Spleen (tissue), 11 donors: Measurements from ENCODE around the gene BTBD10. TPM values are rescaled to one million over a fixed set of nuclear protein-coding genes. Genes with fewer than 3 reads are reported as not detected.
A peak's percentile ranks its signal among the peaks of the same experiment; 100 is the strongest.
"Not testable (repeated sequence)": the region's sequence is repeated elsewhere in the genome, so short reads cannot be mapped to it uniquely, and the experiment has no call there.

Experiments used
- DNase-seq: peaks from one replicate; pipeline ENCODE4 v3.0.0-alpha.2; 2020
- H3K27ac ChIP-seq, 8 donors: fragments of 200-600 bp; sonication (generic) in 7 of 8; 1 replicate in 4 of 8; 2 replicates in 4 of 8; pipeline versions ENCODE4 v1.5.0 to v1.8.0; 2016 to 2021; ENCODE audit warnings: inconsistent platforms in 4 of 8, mild to moderate bottlenecking in 4 of 8, moderate library complexity in 1 of 8
- H3K27me3 ChIP-seq, 7 donors: fragments of 200-600 bp; sonication (generic) in 6 of 7; replicated peaks in 1 of 7; 1 replicate in 4 of 7; 2 replicates in 3 of 7; pipeline versions ENCODE4 v1.5.0 to v1.8.0; 2016 to 2021; ENCODE audit warnings: inconsistent platforms in 3 of 7, mild to moderate bottlenecking in 1 of 7
- H3K36me3 ChIP-seq, 6 donors: fragments of 200-600 bp; sonication (generic) in 5 of 6; 1 replicate in 4 of 6; 2 replicates in 2 of 6; pipeline versions ENCODE4 v1.5.0 to v1.8.0; 2016 to 2021; ENCODE audit warnings: inconsistent platforms in 2 of 6
- H3K4me1 ChIP-seq, 6 donors: fragments of 200-600 bp; sonication (generic) in 5 of 6; 1 replicate in 3 of 6; 2 replicates in 3 of 6; pipeline versions ENCODE4 v1.5.0 to v1.8.0; 2016 to 2021; ENCODE audit warnings: inconsistent platforms in 3 of 6
- H3K4me3 ChIP-seq, 8 donors: fragments of 200-600 bp; sonication (generic) in 7 of 8; 1 replicate in 4 of 8; 2 replicates in 4 of 8; pipeline versions ENCODE4 v1.5.0 to v1.8.0; 2016 to 2021; ENCODE audit warnings: inconsistent platforms in 4 of 8, mild to moderate bottlenecking in 4 of 8, moderate library complexity in 2 of 8
- H3K9me3 ChIP-seq, 8 donors: fragments of 200-600 bp; sonication (generic) in 7 of 8; 1 replicate in 4 of 8; 2 replicates in 4 of 8; pipeline versions ENCODE4 v1.5.0 to v1.8.0; 2016 to 2021; ENCODE audit warnings: inconsistent platforms in 4 of 8
- CTCF ChIP-seq, 11 experiments: fragments of 200-600 bp in 7 of 11; fragments of 450-650 bp in 4 of 11; sonication (generic) in 4 of 11; IDR thresholded peaks in 8 of 11; conservative IDR thresholded peaks in 3 of 11; 1 replicate in 7 of 11; 2 replicates in 4 of 11; pipeline versions ENCODE4 v1.4.0 to v1.8.0; 2016 to 2021; ENCODE audit warnings: antibody characterized with exemption in 11 of 11, inconsistent platforms in 4 of 11, mild to moderate bottlenecking in 1 of 11
- POLR2A ChIP-seq, 3 donors: fragments of 450-650 bp; IDR thresholded peaks; one replicate each; pipeline ENCODE4 v1.5.1; 2017; ENCODE audit warnings: antibody characterized with exemption in 3 of 3, mild to moderate bottlenecking in 1 of 3
- POLR2AphosphoS5 ChIP-seq, 3 donors: sonication (generic); formaldehyde crosslinking; IDR thresholded peaks; one replicate each; pipeline ENCODE4 v1.5.1; 2017; ENCODE audit warnings: antibody characterized with exemption in 3 of 3
- WGBS, 5 donors: extraction: QIAGEN DNeasy Blood & Tissue Kit in 3 of 5; methylation state at CpG; one replicate each; pipeline versions ENCODE4 v1.1.5 to v1.1.7; 2013 to 2018; 5-methylcytosine and 5-hydroxymethylcytosine counted together
- intact Hi-C: fragments of 100-400 bp; cut with DNase I; formaldehyde crosslinking; loops from one replicate; pipeline ENCODE4 v1.15.0; 2023; ENCODE audit warnings: low total_unique reads
- polyA plus RNA-seq, 3 donors: library from polyadenylated mRNA; stranded (reverse); fragments of 200-250 nt; gene quantifications; one replicate each; pipeline ENCODE4 v1.2.1, GENCODE V29; 2013
- total RNA-seq, 7 donors: library from RNA; depleted of rRNA in 3 of 7; stranded (reverse); fragments of >200 nt in 3 of 7; fragmentation: NEBNext Ultra II Directional in 4 of 7; extraction: Animal tissue kit (Norgen Biotek cat#: 25700) in 4 of 7; gene quantifications; one replicate each; pipeline versions ENCODE4 v1.1.0 to v1.2.1, GENCODE V29; 2016 to 2021
- donor health status: healthy with polysubstance abuse.
- donor health status: DM: no; HTN: no; CAD: no; lungs with moderate emphysema.
- donor health status: DM: no; HTN: no; CAD: no.
- donor health status: Bipolar disorder and iron deficiency.
- donor health status: healthy.
- donor health status: DM: no; HTN: no; CAD: no.
- donor health status: DM: yes; HTN: yes; CAD: no.

Gene BTBD10
- total and polyA plus RNA-seq, 10 donors = 8.8 to 32.5 (median 25.1) TPM

GRCh38 chr11:13445588-13445987 is 17.4 kb downstream of the BTBD10 start:
- H3K4me1 ChIP-seq = peaks cover 3 to 52% (median 25%) of the 10 kb centered on the region in 6 donors
- TF ChIP-seq POLR2A (IDR thresholded peaks at IDR 0.05) = no peak
- no peak for TF ChIP-seq POLR2AphosphoS5 (IDR thresholded peaks at IDR 0.05)
- WGBS, 5 donors = 93 to 97% (median 96%) methylated on average over 2 of the region's 2 CpGs
- H3K4me3 ChIP-seq = no peak overlapping the region
- intact Hi-C loops = no loop called here
- H3K27me3 ChIP-seq = no peaks in the 10 kb centered on the region
- H3K27ac ChIP-seq = no peak overlapping the region
- no peak for DNase-seq
- H3K9me3 ChIP-seq = peaks cover 0 to 13% (median 6%) of the 10 kb centered on the region in 8 donors
- H3K36me3 ChIP-seq = no peaks in the 10 kb centered on the region

GRCh38 chr11:13440100-13440855 is 22.7 kb downstream of the BTBD10 start:
- no peaks in the 10 kb centered on the region for H3K9me3 ChIP-seq
- DNase-seq = no peak
- H3K27me3 ChIP-seq = no peaks in the 10 kb centered on the region
- no peaks in the 10 kb centered on the region for H3K36me3 ChIP-seq
- TF ChIP-seq POLR2A (IDR thresholded peaks at IDR 0.05) (no peak), CTCF (IDR thresholded peaks at IDR 0.05 in 8 of 11, conservative IDR thresholded peaks at IDR 0.05 in 3 of 11) (no peak), POLR2AphosphoS5 (IDR thresholded peaks at IDR 0.05) (no peak)
- peaks cover 0 to 27% (median 8%) of the 10 kb centered on the region in 6 donors for H3K4me1 ChIP-seq
- intact Hi-C loops = no loop called here
- peak overlapping the region in 1 of 8 donors; percentile 35 for H3K4me3 ChIP-seq
- 68 to 76% (median 73%) methylated on average over 8 of the region's 8 CpGs for WGBS, 5 donors
- H3K27ac ChIP-seq = peak overlapping the region in 2 of 8 donors; percentile 20 to 31

GRCh38 chr11:13438291-13438690 is 24.7 kb downstream of the BTBD10 start:
- Histone ChIP-seq H3K4me1 (peaks cover 0 to 36% (median 4%) of the 10 kb centered on the region in 6 donors), H3K27me3 (no peaks in the 10 kb centered on the region), H3K36me3 (no peaks in the 10 kb centered on the region), H3K4me3 (no peak overlapping the region), H3K27ac (no peak overlapping the region), H3K9me3 (no peaks in the 10 kb centered on the region)
- DNase-seq = no peak
- 58 to 93% (median 80%) methylated on average over 1 of the region's 1 CpG for WGBS, 5 donors
- no peak for TF ChIP-seq POLR2A (IDR thresholded peaks at IDR 0.05)
- TF ChIP-seq CTCF (IDR thresholded peaks at IDR 0.05 in 8 of 11, conservative IDR thresholded peaks at IDR 0.05 in 3 of 11) = no peak
- TF ChIP-seq POLR2AphosphoS5 (IDR thresholded peaks at IDR 0.05) = no peak
- intact Hi-C loops = no loop called here

GRCh38 chr11:13436836-13437235 is 26.2 kb downstream of the BTBD10 start:
- WGBS, 5 donors = 75 to 93% (median 90%) methylated on average over 7 of the region's 7 CpGs
- H3K4me3 ChIP-seq, H3K27me3 ChIP-seq, H3K9me3 ChIP-seq, intact Hi-C loops, H3K27ac ChIP-seq, DNase-seq, H3K36me3 ChIP-seq: not testable (repeated sequence)
- peaks cover 0 to 36% (median 3%) of the 10 kb centered on the region in 6 donors for H3K4me1 ChIP-seq
